SK-N-SH (cell line): ENCODE results near the gene NAP1L1. TPM values are rescaled to one million over a fixed set of nuclear protein-coding genes. Genes with fewer than 3 reads are reported as not detected.

Source experiments
- CTCF ChIA-PET: fragments of 300-600, 350-600 bp; formaldehyde crosslinking; extraction: SDS; loops from one replicate; lab custom pipeline; 2021; lab: Yijun Ruan, JAX
- POLR2A ChIA-PET: fragments of 350-600 bp; sonication (Branson Sonifier 250); formaldehyde crosslinking; extraction: SDS; loops from one replicate; lab custom pipeline; 2020; ENCODE audit warnings: antibody characterized with exemption, inconsistent platforms; lab: Yijun Ruan, JAX
- DNase-seq: peaks from one replicate; pipeline ENCODE4 v3.0.0; 2012
- H2AFZ ChIP-seq: fragments of 200-600 bp; sonication (generic); 2 replicates; pipeline ENCODE4 v1.8.1; 2016; ENCODE audit warnings: antibody characterized with exemption, mild to moderate bottlenecking, low read depth
- H3F3A ChIP-seq: fragments of 200-600 bp; sonication (generic); replicated peaks from 2 replicates; pipeline ENCODE3; 2016; ENCODE audit warnings: antibody characterized with exemption, mild to moderate bottlenecking; ENCODE audit not compliant: insufficient read depth
- H3K27ac ChIP-seq, 2 experiments: fragments of 200-500 bp in 1 of 2; fragments of 200-600 bp in 1 of 2; sonication (Bioruptor generic) in 1 of 2; sonication (generic), shearing (Covaris generic) in 1 of 2; 2 replicates each; pipeline versions ENCODE4 v1.5.1 to v1.6.1; 2014 to 2016; ENCODE audit warnings: low read depth in 2 of 2, inconsistent platforms in 1 of 2, low read length in 1 of 2, mild to moderate bottlenecking in 1 of 2, mixed read lengths in 1 of 2
- H3K27me3 ChIP-seq: fragments of 200-600 bp; sonication (generic), shearing (Covaris generic); 2 replicates; pipeline ENCODE4 v1.6.1; 2016; ENCODE audit warnings: mixed run types; ENCODE audit not compliant: insufficient read depth
- H3K36me3 ChIP-seq, 2 experiments: fragments of 200-500 bp in 1 of 2; fragments of 200-600 bp in 1 of 2; sonication (Bioruptor generic) in 1 of 2; sonication (generic) in 1 of 2; replicated peaks in 1 of 2; 2 replicates each; pipeline versions ENCODE3 to v1.5.1; 2014 to 2016; ENCODE audit warnings: low read length in 1 of 2, mild to moderate bottlenecking in 1 of 2; ENCODE audit not compliant: insufficient read depth in 2 of 2, control insufficient read depth in 1 of 2
- H3K4me1 ChIP-seq, 2 experiments: fragments of 200-500 bp in 1 of 2; fragments of 200-600 bp in 1 of 2; sonication (Bioruptor generic) in 1 of 2; sonication (generic), shearing (Covaris generic) in 1 of 2; 2 replicates each; pipeline versions ENCODE4 v1.5.1 to v1.6.1; 2014 to 2016; ENCODE audit warnings: low read depth in 1 of 2, low read length in 1 of 2, mixed run types in 1 of 2; ENCODE audit not compliant: insufficient read depth in 2 of 2, control insufficient read depth in 1 of 2
- H3K4me2 ChIP-seq: fragments of 200-600 bp; sonication (generic), shearing (Covaris generic); 2 replicates; pipeline ENCODE4 v1.6.1; 2017; ENCODE audit warnings: mixed run types
- H3K4me3 ChIP-seq, 2 experiments: fragments of 200-500 bp in 1 of 2; fragments of 200-600 bp in 1 of 2; sonication (Bioruptor generic) in 1 of 2; sonication (generic), shearing (Covaris generic) in 1 of 2; 2 replicates each; pipeline versions ENCODE4 v1.5.1 to v1.8.1; 2014 to 2016; ENCODE audit warnings: low read depth in 2 of 2, inconsistent platforms in 1 of 2, low read length in 1 of 2, mild to moderate bottlenecking in 1 of 2, mixed read lengths in 1 of 2, moderate library complexity in 1 of 2
- H3K79me2 ChIP-seq: fragments of 200-600 bp; sonication (generic); 2 replicates; pipeline ENCODE4 v1.8.1; 2017; ENCODE audit warnings: mild to moderate bottlenecking; ENCODE audit not compliant: insufficient read depth
- H3K9ac ChIP-seq: fragments of 200-600 bp; sonication (generic); 2 replicates; pipeline ENCODE4 v1.6.1; 2017; ENCODE audit warnings: mixed run types
- H3K9me2 ChIP-seq: fragments of 200-600 bp; sonication (generic); 2 replicates; pipeline ENCODE4 v1.6.1; 2017; ENCODE audit warnings: mixed run types
- H3K9me3 ChIP-seq: fragments of 200-600 bp; sonication (generic); 2 replicates; pipeline ENCODE4 v1.6.1; 2017; ENCODE audit warnings: mixed run types, mild to moderate bottlenecking, moderate library complexity
- H4K20me1 ChIP-seq: fragments of 200-600 bp; sonication (generic); 2 replicates; pipeline ENCODE4 v1.6.1; 2017; ENCODE audit warnings: mild to moderate bottlenecking, mixed run types; ENCODE audit not compliant: insufficient read depth
- EP300 ChIP-seq, 2 experiments: IDR thresholded peaks; 2 replicates each; pipeline versions ENCODE4 v1.4.0 to v1.6.1; 2012; ENCODE audit warnings: borderline replicate concordance in 1 of 2, low read depth in 1 of 2, low read length in 1 of 2
- EZH2phosphoT487 ChIP-seq: fragments of 200-600 bp; sonication (generic); IDR thresholded peaks from 2 replicates; pipeline ENCODE4 v1.6.1; 2017; ENCODE audit warnings: low read depth, mixed run types, mild to moderate bottlenecking, antibody characterized with exemption, moderate library complexity, borderline replicate concordance
- FOSL2 ChIP-seq: IDR thresholded peaks from 2 replicates; pipeline ENCODE4 v1.4.0; 2012; ENCODE audit warnings: low read depth, mild to moderate bottlenecking, moderate library complexity, borderline replicate concordance
- FOXM1 ChIP-seq: IDR thresholded peaks from 2 replicates; pipeline ENCODE4 v1.4.0; 2012; ENCODE audit warnings: low read depth, mild to moderate bottlenecking
- GABPA ChIP-seq: IDR thresholded peaks from 2 replicates; pipeline ENCODE4 v1.4.0; 2012; ENCODE audit warnings: low read depth, mild to moderate bottlenecking
- GATA2 ChIP-seq: sonication (generic); formaldehyde crosslinking; IDR thresholded peaks from 2 replicates; pipeline ENCODE4 v1.5.0; 2020; ENCODE audit warnings: mild to moderate bottlenecking, missing genetic modification reagents
- MXI1 ChIP-seq: IDR thresholded peaks from 2 replicates; pipeline ENCODE4 v1.6.1; 2012; ENCODE audit warnings: mild to moderate bottlenecking, low read depth, low read length, improper control_type of control experiment
- NFIC ChIP-seq: IDR thresholded peaks from 2 replicates; pipeline ENCODE4 v1.4.0; 2012; ENCODE audit warnings: borderline replicate concordance
- RAD21 ChIP-seq: IDR thresholded peaks from 2 replicates; pipeline ENCODE4 v1.6.1; 2012; ENCODE audit warnings: mild to moderate bottlenecking, low read length
- RCOR1 ChIP-seq: fragments of 150-350 bp; IDR thresholded peaks from 2 replicates; pipeline ENCODE4 v1.6.1; 2017; ENCODE audit warnings: antibody characterized with exemption, low read length
- SMC3 ChIP-seq: IDR thresholded peaks from 2 replicates; pipeline ENCODE4 v1.6.1; 2012; ENCODE audit warnings: low read depth, low read length, improper control_type of control experiment
- TCF12 ChIP-seq: IDR thresholded peaks from 2 replicates; pipeline ENCODE4 v1.4.0; 2012
- TEAD4 ChIP-seq: IDR thresholded peaks from 2 replicates; pipeline ENCODE4 v1.4.0; 2012; ENCODE audit warnings: mild to moderate bottlenecking, borderline replicate concordance; ENCODE audit not compliant: insufficient read depth
- WGBS: methylation state at CpG from one replicate; pipeline ENCODE4 v1.1.6; 2017; ENCODE audit warnings: low lambda C conversion rate; 5-methylcytosine and 5-hydroxymethylcytosine counted together
- polyA plus RNA-seq, 3 experiments: library from polyadenylated mRNA; depleted of rRNA; stranded (reverse); fragments of >200 nt; gene quantifications; 2 replicates each; pipeline ENCODE4 v1.2.3, GENCODE V29; 2012
- TF ChIP-seq, protein P1 (sequence below): fragments of 200-600 bp; sonication (generic); IDR thresholded peaks from 2 replicates; pipeline ENCODE4 v1.6.1; 2017; ENCODE audit warnings: antibody characterized with exemption, mild to moderate bottlenecking, moderate library complexity
- TF ChIP-seq, protein P2 (sequence below): IDR thresholded peaks from 2 replicates; pipeline ENCODE4; 2012
- TF ChIP-seq, protein P3 (sequence below): IDR thresholded peaks from 2 replicates; pipeline ENCODE4 v1.4.0; 2012; ENCODE audit warnings: low read depth, borderline replicate concordance
- TF ChIP-seq, protein P4 (sequence below): IDR thresholded peaks from 2 replicates; pipeline ENCODE4 v1.4.0; 2012; ENCODE audit warnings: low read depth, borderline replicate concordance

The NAP1L1 gene
- polyA plus RNA-seq, 1 of the 3 experiments (the other 2 are of a cell fraction) = 197 TPM

DNA sequence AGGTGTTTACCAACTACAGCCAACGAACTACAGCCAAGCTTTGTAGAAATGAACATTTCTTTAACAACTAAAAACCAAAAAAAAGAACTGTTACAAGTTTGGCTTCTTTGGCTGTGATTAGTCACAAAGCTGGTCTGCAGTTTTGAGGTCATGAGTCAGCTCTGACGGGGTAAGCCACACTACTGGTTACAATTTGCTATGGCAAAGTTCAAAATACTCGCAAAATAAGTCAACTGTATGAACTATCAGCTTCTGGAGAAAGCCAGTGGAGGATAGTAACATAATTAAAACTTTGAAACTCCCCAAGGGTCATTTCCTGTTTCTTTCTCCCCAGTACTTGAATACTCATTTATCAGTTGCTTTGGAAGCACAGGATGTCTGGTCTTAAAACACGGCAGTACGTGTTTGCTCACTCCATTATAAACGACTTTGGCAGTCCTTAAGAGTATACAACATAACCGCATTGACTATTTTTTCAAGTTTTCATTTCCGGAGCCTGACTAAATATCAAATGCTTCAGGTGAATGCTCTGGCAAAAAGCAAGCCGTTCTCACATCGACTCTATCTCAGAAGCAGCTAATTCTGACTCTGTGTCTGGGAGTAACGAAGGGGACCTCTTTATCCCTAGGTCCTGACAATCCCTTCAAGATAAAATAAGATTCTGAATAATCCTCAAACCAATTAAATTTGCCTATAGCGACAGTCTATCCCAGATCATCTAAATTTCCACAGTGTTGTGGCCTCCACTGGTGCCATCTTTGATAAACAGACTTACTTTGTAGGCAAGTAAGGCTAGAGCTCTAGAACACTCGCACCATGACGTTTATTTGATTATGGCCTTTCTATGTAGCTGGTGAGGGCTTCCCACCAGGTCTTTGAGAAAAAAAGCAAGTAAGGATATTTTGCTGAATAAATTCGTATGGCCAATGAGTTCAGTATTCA is 63.5 kb downstream of the NAP1L1 start (continued):
- TF ChIP-seq, protein P1, sequence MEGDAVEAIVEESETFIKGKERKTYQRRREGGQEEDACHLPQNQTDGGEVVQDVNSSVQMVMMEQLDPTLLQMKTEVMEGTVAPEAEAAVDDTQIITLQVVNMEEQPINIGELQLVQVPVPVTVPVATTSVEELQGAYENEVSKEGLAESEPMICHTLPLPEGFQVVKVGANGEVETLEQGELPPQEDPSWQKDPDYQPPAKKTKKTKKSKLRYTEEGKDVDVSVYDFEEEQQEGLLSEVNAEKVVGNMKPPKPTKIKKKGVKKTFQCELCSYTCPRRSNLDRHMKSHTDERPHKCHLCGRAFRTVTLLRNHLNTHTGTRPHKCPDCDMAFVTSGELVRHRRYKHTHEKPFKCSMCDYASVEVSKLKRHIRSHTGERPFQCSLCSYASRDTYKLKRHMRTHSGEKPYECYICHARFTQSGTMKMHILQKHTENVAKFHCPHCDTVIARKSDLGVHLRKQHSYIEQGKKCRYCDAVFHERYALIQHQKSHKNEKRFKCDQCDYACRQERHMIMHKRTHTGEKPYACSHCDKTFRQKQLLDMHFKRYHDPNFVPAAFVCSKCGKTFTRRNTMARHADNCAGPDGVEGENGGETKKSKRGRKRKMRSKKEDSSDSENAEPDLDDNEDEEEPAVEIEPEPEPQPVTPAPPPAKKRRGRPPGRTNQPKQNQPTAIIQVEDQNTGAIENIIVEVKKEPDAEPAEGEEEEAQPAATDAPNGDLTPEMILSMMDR = no peak
- TF ChIP-seq, protein P2, sequence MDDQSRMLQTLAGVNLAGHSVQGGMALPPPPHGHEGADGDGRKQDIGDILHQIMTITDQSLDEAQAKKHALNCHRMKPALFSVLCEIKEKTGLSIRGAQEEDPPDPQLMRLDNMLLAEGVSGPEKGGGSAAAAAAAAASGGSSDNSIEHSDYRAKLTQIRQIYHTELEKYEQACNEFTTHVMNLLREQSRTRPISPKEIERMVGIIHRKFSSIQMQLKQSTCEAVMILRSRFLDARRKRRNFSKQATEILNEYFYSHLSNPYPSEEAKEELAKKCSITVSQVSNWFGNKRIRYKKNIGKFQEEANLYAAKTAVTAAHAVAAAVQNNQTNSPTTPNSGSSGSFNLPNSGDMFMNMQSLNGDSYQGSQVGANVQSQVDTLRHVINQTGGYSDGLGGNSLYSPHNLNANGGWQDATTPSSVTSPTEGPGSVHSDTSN = peak; percentile 75
- TF ChIP-seq GABPA (peak; percentile 42; the same call in 1 of the 2 replicates), SMC3 (no peak), MXI1 (no peak), TCF12 (peak; percentile 91), RAD21 (no peak), EZH2phosphoT487 (no peak), EP300 (IDR thresholded peaks at IDR 0.05; ENCODE audit: borderline replicate concordance in 1 of 2, low read depth in 1 of 2, low read length in 1 of 2) (peak; percentile 8 to 88; a peak in 2 of 4 replicates), TEAD4 (0 out of 2 replicates have a peak, but pooled peaks have one; percentile 20), FOXM1 (peak; percentile 77; the same call in 1 of the 2 replicates), RCOR1 (no peak)
- TF ChIP-seq, protein P3, sequence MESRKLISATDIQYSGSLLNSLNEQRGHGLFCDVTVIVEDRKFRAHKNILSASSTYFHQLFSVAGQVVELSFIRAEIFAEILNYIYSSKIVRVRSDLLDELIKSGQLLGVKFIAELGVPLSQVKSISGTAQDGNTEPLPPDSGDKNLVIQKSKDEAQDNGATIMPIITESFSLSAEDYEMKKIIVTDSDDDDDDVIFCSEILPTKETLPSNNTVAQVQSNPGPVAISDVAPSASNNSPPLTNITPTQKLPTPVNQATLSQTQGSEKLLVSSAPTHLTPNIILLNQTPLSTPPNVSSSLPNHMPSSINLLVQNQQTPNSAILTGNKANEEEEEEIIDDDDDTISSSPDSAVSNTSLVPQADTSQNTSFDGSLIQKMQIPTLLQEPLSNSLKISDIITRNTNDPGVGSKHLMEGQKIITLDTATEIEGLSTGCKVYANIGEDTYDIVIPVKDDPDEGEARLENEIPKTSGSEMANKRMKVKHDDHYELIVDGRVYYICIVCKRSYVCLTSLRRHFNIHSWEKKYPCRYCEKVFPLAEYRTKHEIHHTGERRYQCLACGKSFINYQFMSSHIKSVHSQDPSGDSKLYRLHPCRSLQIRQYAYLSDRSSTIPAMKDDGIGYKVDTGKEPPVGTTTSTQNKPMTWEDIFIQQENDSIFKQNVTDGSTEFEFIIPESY = no peak

DNA sequence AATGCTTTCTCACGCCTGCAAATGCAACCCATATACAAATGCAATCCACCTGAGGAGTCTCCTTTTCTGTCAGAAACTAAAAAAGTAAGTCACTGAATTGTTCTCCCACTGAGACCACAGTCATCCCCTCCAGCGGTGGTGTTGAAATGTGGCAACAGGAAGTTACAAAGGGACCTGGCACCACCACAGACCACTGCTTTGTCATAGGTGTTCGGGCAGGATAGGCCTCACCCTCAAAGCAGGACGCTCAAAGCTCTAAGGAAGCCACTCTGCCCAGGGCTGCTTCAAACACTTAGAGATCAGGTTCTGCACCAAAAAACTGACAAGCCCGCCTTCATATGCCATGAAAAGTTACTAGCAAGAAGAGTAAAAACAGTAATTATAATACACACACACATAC is 64.2 kb downstream of the NAP1L1 start:
- Histone ChIP-seq H3F3A (peaks cover 41% of the 10 kb centered on the region), H3K4me1 (peaks cover 0 to 18% of the 10 kb centered on the region in 2 experiments; a peak in 2 of 4 replicates), H3K4me3 (no peak overlapping the region), H2AFZ (peak overlapping the region; percentile 14), H3K9ac (peak overlapping the region; percentile 71), H4K20me1 (no peaks in the 10 kb centered on the region), H3K79me2 (no peaks in the 10 kb centered on the region), H3K4me2 (peak overlapping the region; percentile 60), H3K9me3 (no peaks in the 10 kb centered on the region), H3K27me3 (no peaks in the 10 kb centered on the region), H3K9me2 (no peaks in the 10 kb centered on the region), H3K27ac (peak overlapping the region; percentile 72 to 99), H3K36me3 (no peaks in the 10 kb centered on the region)
- WGBS = 26% methylated on average over 5 of the region's 5 CpGs
- POLR2A ChIA-PET = no interaction called here
- CTCF ChIA-PET = interaction anchor here (1.6 kb wide), 1 partner anchor 11 kb away, joined by 8 read pairs; the partner anchor contains the start of gene PHLDA1
- DNase-seq = no peak
- TF ChIP-seq NFIC (no peak), FOSL2 (no peak; the same call in 1 of the 2 replicates), SMC3 (no peak), TCF12 (no peak), RCOR1 (no peak), EP300 (IDR thresholded peaks at IDR 0.05; ENCODE audit: borderline replicate concordance in 1 of 2, low read depth in 1 of 2, low read length in 1 of 2) (no peak), GATA2 (no peak), GABPA (no peak)
- TF ChIP-seq, protein P4, sequence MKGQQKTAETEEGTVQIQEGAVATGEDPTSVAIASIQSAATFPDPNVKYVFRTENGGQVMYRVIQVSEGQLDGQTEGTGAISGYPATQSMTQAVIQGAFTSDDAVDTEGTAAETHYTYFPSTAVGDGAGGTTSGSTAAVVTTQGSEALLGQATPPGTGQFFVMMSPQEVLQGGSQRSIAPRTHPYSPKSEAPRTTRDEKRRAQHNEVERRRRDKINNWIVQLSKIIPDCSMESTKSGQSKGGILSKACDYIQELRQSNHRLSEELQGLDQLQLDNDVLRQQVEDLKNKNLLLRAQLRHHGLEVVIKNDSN = no peak
- TF ChIP-seq, protein P3 = no peak
